Right kidney (tissue), 1 donor: ENCODE measurements around the gene PIM2.
"Not testable (repeated sequence)": the region's sequence is repeated elsewhere in the genome, so short reads cannot be mapped to it uniquely, and the experiment has no call there.

Experiments
- DNase-seq: peaks from one replicate; pipeline ENCODE4 v3.0.0-alpha.2; 2016

The PIM2 gene

GRCh38 chrX:48905090-48905790 is 13.6 kb downstream of the PIM2 start:
- no peak for DNase-seq

GRCh38 chrX:48904626-48905025 is 14.2 kb downstream of the PIM2 start:
- DNase-seq = no peak

- DNase-seq = no peak
Observed at GRCh38 chrX:48904180-48904579, 14.6 kb downstream of the PIM2 start.

- no peak for DNase-seq
Observed at GRCh38 chrX:48903290-48903689, 15.5 kb downstream of the PIM2 start.

- no peak for DNase-seq
Observed at GRCh38 chrX:48902776-48903175, 16.0 kb downstream of the PIM2 start.

GRCh38 chrX:48902135-48902534 is 16.7 kb downstream of the PIM2 start:
- DNase-seq = no peak

GRCh38 chrX:48901069-48901468 is 17.8 kb downstream of the PIM2 start:
- no peak for DNase-seq

- DNase-seq = no peak
Observed at GRCh38 chrX:48899078-48899410, 19.8 kb downstream of the PIM2 start.

GRCh38 chrX:48897625-48898306 is 21.1 kb downstream of the PIM2 start, which contains the start of the genes PQBP1 and TIMM17B:
PQBP1 (plus strand) TSS chrX:48897930; CDS start chrX:48898510, 580 bp downstream.
TIMM17B (minus strand) TSS chrX:48897768; CDS start chrX:48897749, 19 bp downstream.
- peak; percentile 87 for DNase-seq

GRCh38 chrX:48897157-48897624 is 21.6 kb downstream of the PIM2 start:
- DNase-seq = no peak

GRCh38 chrX:48896611-48897011 is 22.2 kb downstream of the PIM2 start:
- DNase-seq = no peak

GRCh38 chrX:48894891-48895290 is 23.9 kb downstream of the PIM2 start:
- DNase-seq = no peak

- DNase-seq = no peak
Observed at GRCh38 chrX:48893556-48894348, 25.1 kb downstream of the PIM2 start.

GRCh38 chrX:48892896-48893295 is 25.9 kb downstream of the PIM2 start:
- no peak for DNase-seq

GRCh38 chrX:48891402-48892288 is 27.2 kb downstream of the PIM2 start:
- DNase-seq = peak; percentile 76

GRCh38 chrX:48890934-48891401 is 27.9 kb downstream of the PIM2 start:
- peak; percentile 54 for DNase-seq

- no peak for DNase-seq
Observed at GRCh38 chrX:48890296-48890925, 28.4 kb downstream of the PIM2 start.

GRCh38 chrX:48886586-48886985 is 32.2 kb downstream of the PIM2 start:
- DNase-seq = not testable (repeated sequence)

GRCh38 chrX:48883729-48884128 is 35.1 kb downstream of the PIM2 start:
- DNase-seq = no peak

GRCh38 chrX:48876944-48877343 is 41.9 kb downstream of the PIM2 start:
- DNase-seq = not testable (repeated sequence)

GRCh38 chrX:48872017-48872416 is 46.8 kb downstream of the PIM2 start:
- DNase-seq = not testable (repeated sequence)
